Fibroblast of lung (primary cell): ENCODE results near the gene LSM3. TPM values are rescaled to one million over a fixed set of nuclear protein-coding genes. Genes with fewer than 3 reads are reported as not detected.
"Not testable (repeated sequence)": the region's sequence is repeated elsewhere in the genome, so short reads cannot be mapped to it uniquely, and the experiment has no call there.

Experiments
- DNase-seq, 2 donors: peaks; one replicate each; pipeline versions ENCODE4 v3.0.0 to v3.0.0-alpha.2; 2010; ENCODE audit warnings: low read depth in 2 of 2
- H2AFZ ChIP-seq: 2 replicates; pipeline ENCODE4 v1.5.1; 2012; ENCODE audit warnings: low read length, control low read depth, inconsistent platforms
- H3K27ac ChIP-seq: 2 replicates; pipeline ENCODE4 v1.5.1; 2011; ENCODE audit warnings: low read length, control low read depth; ENCODE audit not compliant: insufficient read depth
- H3K27me3 ChIP-seq: 2 replicates; pipeline ENCODE4 v1.5.1; 2011; ENCODE audit warnings: mild to moderate bottlenecking, low read length; ENCODE audit not compliant: control insufficient read depth, insufficient read depth
- H3K36me3 ChIP-seq: 2 replicates; pipeline ENCODE4 v1.5.1; 2011; ENCODE audit warnings: low read length; ENCODE audit not compliant: control insufficient read depth, insufficient read depth
- H3K4me1 ChIP-seq: 2 replicates; pipeline ENCODE4 v1.5.1; 2011; ENCODE audit warnings: low read length; ENCODE audit not compliant: control insufficient read depth, insufficient read depth; ENCODE audit errors: extremely low read depth
- H3K4me2 ChIP-seq: 2 replicates; pipeline ENCODE4 v1.5.1; 2011; ENCODE audit warnings: low read length, control low read depth; ENCODE audit not compliant: insufficient read depth; ENCODE audit errors: extremely low read depth
- H3K4me3 ChIP-seq, 4 experiments: fragments of 200-600 bp in 1 of 4; sonication (generic) in 1 of 4; replicated peaks in 1 of 4; 2 replicates each; pipeline ENCODE4 v1.5.1; 2011 to 2016; ENCODE audit warnings: low read length in 4 of 4, low read depth in 3 of 4, mild to moderate bottlenecking in 3 of 4, control low read depth in 2 of 4, inconsistent platforms in 1 of 4, mixed read lengths in 1 of 4; ENCODE audit not compliant: insufficient read depth in 1 of 4; ENCODE audit errors: control extremely low read depth in 1 of 4
- H3K79me2 ChIP-seq: 2 replicates; pipeline ENCODE4 v1.5.1; 2012; ENCODE audit warnings: mild to moderate bottlenecking, low read length, inconsistent platforms; ENCODE audit not compliant: control insufficient read depth, insufficient read depth
- H3K9ac ChIP-seq: 2 replicates; pipeline ENCODE4 v1.5.1; 2011; ENCODE audit warnings: mild to moderate bottlenecking, low read length, control low read depth; ENCODE audit not compliant: insufficient read depth
- H3K9me3 ChIP-seq: 2 replicates; pipeline ENCODE4 v1.5.1; 2012; ENCODE audit warnings: low read depth, low read length; ENCODE audit not compliant: control insufficient read depth, insufficient read depth
- H4K20me1 ChIP-seq: 2 replicates; pipeline ENCODE4 v1.5.1; 2011; ENCODE audit warnings: low read length; ENCODE audit not compliant: control insufficient read depth, insufficient read depth; ENCODE audit errors: extremely low read depth
- EZH2 ChIP-seq: IDR thresholded peaks from 2 replicates; pipeline ENCODE4 v1.5.1; 2012; ENCODE audit warnings: low read length, control low read depth, mild to moderate bottlenecking; ENCODE audit errors: missing control alignments
- polyA plus RNA-seq, 2 donors: library from polyadenylated mRNA; depleted of rRNA in 1 of 2; stranded (reverse) in 1 of 2; unstranded in 1 of 2; fragments of >200 nt; gene quantifications; 2 replicates each; pipeline ENCODE4 v1.2.1, GENCODE V29; 2011 to 2012; ENCODE audit warnings: missing spikeins in 1 of 2
- total RNA-seq: library from RNA; depleted of rRNA; stranded (reverse); fragments of >200 nt; gene quantifications from 2 replicates; pipeline ENCODE4 v1.2.1, GENCODE V29; 2014
- TF ChIP-seq, protein P1 (sequence below), 2 donors: IDR thresholded peaks in 1 of 2; conservative IDR thresholded peaks in 1 of 2; 1 replicate in 1 of 2; 2 replicates in 1 of 2; pipeline ENCODE4 v1.5.1; 2011 to 2012; ENCODE audit warnings: low read length in 2 of 2, control low read depth in 1 of 2, inconsistent platforms in 1 of 2, low read depth in 1 of 2, mild to moderate bottlenecking in 1 of 2

The LSM3 gene
- total and polyA plus RNA-seq, 2 donors (not counting 1 experiment from before 2014, with no cell fraction given): 5.1 to 14.9 TPM

- Histone ChIP-seq H3K27me3 (no peaks in the 10 kb centered on the region), H3K79me2 (no peaks in the 10 kb centered on the region), H3K27ac (no peak overlapping the region), H4K20me1 (no peaks in the 10 kb centered on the region), H2AFZ (no peak overlapping the region), H3K4me3 (no peak overlapping the region), H3K4me1 (no peaks in the 10 kb centered on the region), H3K36me3 (no peaks in the 10 kb centered on the region), H3K9me3 (no peaks in the 10 kb centered on the region), H3K9ac (no peak overlapping the region), H3K4me2 (no peak overlapping the region)
- no peak for DNase-seq
- TF ChIP-seq, protein P1, sequence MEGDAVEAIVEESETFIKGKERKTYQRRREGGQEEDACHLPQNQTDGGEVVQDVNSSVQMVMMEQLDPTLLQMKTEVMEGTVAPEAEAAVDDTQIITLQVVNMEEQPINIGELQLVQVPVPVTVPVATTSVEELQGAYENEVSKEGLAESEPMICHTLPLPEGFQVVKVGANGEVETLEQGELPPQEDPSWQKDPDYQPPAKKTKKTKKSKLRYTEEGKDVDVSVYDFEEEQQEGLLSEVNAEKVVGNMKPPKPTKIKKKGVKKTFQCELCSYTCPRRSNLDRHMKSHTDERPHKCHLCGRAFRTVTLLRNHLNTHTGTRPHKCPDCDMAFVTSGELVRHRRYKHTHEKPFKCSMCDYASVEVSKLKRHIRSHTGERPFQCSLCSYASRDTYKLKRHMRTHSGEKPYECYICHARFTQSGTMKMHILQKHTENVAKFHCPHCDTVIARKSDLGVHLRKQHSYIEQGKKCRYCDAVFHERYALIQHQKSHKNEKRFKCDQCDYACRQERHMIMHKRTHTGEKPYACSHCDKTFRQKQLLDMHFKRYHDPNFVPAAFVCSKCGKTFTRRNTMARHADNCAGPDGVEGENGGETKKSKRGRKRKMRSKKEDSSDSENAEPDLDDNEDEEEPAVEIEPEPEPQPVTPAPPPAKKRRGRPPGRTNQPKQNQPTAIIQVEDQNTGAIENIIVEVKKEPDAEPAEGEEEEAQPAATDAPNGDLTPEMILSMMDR (conservative IDR thresholded peaks at IDR 0.05 in 1 of 2, IDR thresholded peaks at IDR 0.05 in 1 of 2; ENCODE audit: low read depth in 1 of 2, low read length in 2 of 2): no peak
- TF ChIP-seq EZH2: no peak
These were observed 45.0 kb downstream of the LSM3 start for GRCh38 chr3:14223595-14223994.

DNA sequence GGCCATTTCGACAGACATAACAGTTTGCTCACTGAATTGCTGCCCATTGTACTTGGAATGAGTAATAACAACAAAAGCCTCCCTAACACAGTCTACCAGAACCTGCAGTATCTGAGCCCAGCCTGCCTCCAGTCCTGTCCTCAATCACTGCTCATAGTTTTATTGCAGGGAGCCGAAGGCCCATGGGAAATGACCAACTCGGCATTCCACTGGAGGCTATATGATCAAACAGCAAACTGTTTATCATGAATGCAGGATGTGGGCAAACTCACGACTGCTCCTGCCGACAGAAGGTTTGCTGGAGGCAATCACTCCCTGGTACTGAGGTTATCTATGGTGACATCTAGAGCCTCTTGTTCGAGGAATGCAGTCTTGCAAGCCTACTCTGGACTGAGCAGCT lies 46.3 kb downstream of the LSM3 start:
- H3K36me3 ChIP-seq: no peaks in the 10 kb centered on the region
- H3K4me3 ChIP-seq: no peak overlapping the region
- DNase-seq: no peak
- no peak overlapping the region for H2AFZ ChIP-seq
- no peak overlapping the region for H3K9ac ChIP-seq
- no peaks in the 10 kb centered on the region for H3K9me3 ChIP-seq
- no peaks in the 10 kb centered on the region for H3K79me2 ChIP-seq
- H3K4me1 ChIP-seq: no peaks in the 10 kb centered on the region
- no peak overlapping the region for H3K27ac ChIP-seq
- no peak overlapping the region for H3K4me2 ChIP-seq
- no peaks in the 10 kb centered on the region for H3K27me3 ChIP-seq
- H4K20me1 ChIP-seq: no peaks in the 10 kb centered on the region
- no peak for TF ChIP-seq EZH2
- TF ChIP-seq, protein P1 (conservative IDR thresholded peaks at IDR 0.05 in 1 of 2, IDR thresholded peaks at IDR 0.05 in 1 of 2; ENCODE audit: low read depth in 1 of 2, low read length in 2 of 2): no peak

DNA sequence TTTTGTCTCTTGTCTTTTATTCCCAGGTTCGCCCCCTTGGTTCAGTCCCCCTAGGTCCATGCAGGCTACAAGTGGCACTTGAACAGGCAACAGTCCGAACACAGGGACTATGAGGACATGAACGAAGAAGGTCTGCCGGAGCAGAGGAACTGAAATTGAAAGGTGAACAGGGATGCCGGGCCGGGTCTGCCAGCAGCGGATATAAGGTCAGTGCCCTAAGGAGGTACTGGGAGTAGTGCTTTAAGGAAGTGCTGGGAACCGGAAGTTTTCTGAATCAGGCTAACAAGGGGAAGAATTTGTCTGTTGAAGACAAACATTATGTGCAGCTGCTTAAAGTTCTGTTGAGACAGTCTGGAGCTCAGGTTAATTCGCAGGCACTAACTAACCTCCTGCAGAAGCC lies 46.8 kb downstream of the LSM3 start:
- no peak overlapping the region for H3K4me2 ChIP-seq
- H2AFZ ChIP-seq: no peak overlapping the region
- no peak overlapping the region for H3K4me3 ChIP-seq
- TF ChIP-seq, protein P1 (conservative IDR thresholded peaks at IDR 0.05 in 1 of 2, IDR thresholded peaks at IDR 0.05 in 1 of 2; ENCODE audit: low read depth in 1 of 2, low read length in 2 of 2): no peak
- TF ChIP-seq EZH2: no peak
- no peak overlapping the region for H3K27ac ChIP-seq
- no peak for DNase-seq
- H3K36me3 ChIP-seq: no peaks in the 10 kb centered on the region
- H3K79me2 ChIP-seq: no peaks in the 10 kb centered on the region
- H3K4me1 ChIP-seq: no peaks in the 10 kb centered on the region
- no peaks in the 10 kb centered on the region for H4K20me1 ChIP-seq
- H3K27me3 ChIP-seq: no peaks in the 10 kb centered on the region
- no peaks in the 10 kb centered on the region for H3K9me3 ChIP-seq
- no peak overlapping the region for H3K9ac ChIP-seq

GRCh38 chr3:14226351-14226750 lies 47.7 kb downstream of the LSM3 start:
- not testable (repeated sequence) for H3K27ac ChIP-seq, H2AFZ ChIP-seq, H3K4me1 ChIP-seq, H3K9me3 ChIP-seq, H3K9ac ChIP-seq, H3K4me2 ChIP-seq, H3K27me3 ChIP-seq, H3K36me3 ChIP-seq, DNase-seq, H3K79me2 ChIP-seq, H3K4me3 ChIP-seq, H4K20me1 ChIP-seq
